Measurements from ENCODE around the gene ARIH2. TPM values are rescaled to one million over a fixed set of nuclear protein-coding genes. Genes with fewer than 3 reads are reported as not detected.

The ARIH2 gene
- total RNA-seq, 1 donor from 2014 or later: 157 TPM

- intact Hi-C loops (cut with micrococcal nuclease): no loop called here
- peak overlapping the region; percentile 96 for H3K4me3 Mint-ChIP-seq
- H3K27ac Mint-ChIP-seq: peak overlapping the region; percentile 69
- no peak for DNase-seq
- H3K9me3 Mint-ChIP-seq: no peaks in the 10 kb centered on the region
- H3K36me3 Mint-ChIP-seq (ENCODE audit: low read depth): peaks cover 27% of the 10 kb centered on the region
- no peaks in the 10 kb centered on the region for H3K27me3 Mint-ChIP-seq
- peaks cover 17% of the 10 kb centered on the region for H3K4me1 Mint-ChIP-seq
Measured at GRCh38 chr3:49017229-49017970, 98.8 kb downstream of the ARIH2 start.

GRCh38 chr3:49017971-49018706 lies 99.5 kb downstream of the ARIH2 start, which contains the start of gene DALRD3:
Gene DALRD3 (minus strand): TSS chr3:49018580. CDS start chr3:49018564, 16 bp downstream.
- H3K4me1 Mint-ChIP-seq: peaks cover 20% of the 10 kb centered on the region
- peaks cover 34% of the 10 kb centered on the region for H3K36me3 Mint-ChIP-seq (ENCODE audit: low read depth)
- no peaks in the 10 kb centered on the region for H3K9me3 Mint-ChIP-seq
- H3K27me3 Mint-ChIP-seq: no peaks in the 10 kb centered on the region
- peak within 1 kb of the TSS; percentile 96 for H3K4me3 Mint-ChIP-seq
- intact Hi-C loops (cut with micrococcal nuclease): loop anchor here (1.0 kb wide), 1 partner anchor 11 kb away; the partner anchor contains the start of gene WDR6
- H3K27ac Mint-ChIP-seq: peak within 1 kb of the TSS; percentile 89
- DNase-seq: peak; percentile 92

- intact Hi-C loops (cut with micrococcal nuclease): loop anchor here (1.0 kb wide), 1 partner anchor 11 kb away; the partner anchor contains the start of gene WDR6
Measured at GRCh38 chr3:49018707-49019006, 100.0 kb downstream of the ARIH2 start.

DNA sequence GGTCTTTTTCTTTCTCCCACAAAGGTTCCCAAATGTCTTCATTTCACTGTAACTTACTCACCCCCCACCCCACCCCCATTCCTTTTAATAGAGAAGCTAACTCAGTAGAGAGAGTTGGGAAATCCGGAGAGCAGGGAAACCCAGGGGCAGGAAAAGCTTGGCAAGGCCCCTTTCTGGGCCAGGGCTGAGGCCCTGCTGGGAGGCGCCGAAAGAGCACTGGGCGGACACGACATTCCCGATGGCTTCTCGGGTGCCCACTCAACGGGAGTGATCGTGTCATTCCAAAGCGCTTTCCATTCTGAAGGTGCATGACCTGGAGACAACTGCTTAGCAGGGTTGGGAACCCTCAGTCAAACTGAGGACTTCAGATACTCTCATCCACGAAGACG lies 101.3 kb downstream of the ARIH2 start:
- peak overlapping the region; percentile 96 for H3K4me3 Mint-ChIP-seq
- no peaks in the 10 kb centered on the region for H3K9me3 Mint-ChIP-seq
- no peak for DNase-seq
- peak overlapping the region; percentile 98 for H3K27ac Mint-ChIP-seq
- peaks cover 26% of the 10 kb centered on the region for H3K4me1 Mint-ChIP-seq
- intact Hi-C loops (cut with micrococcal nuclease): loop anchor here (10.0 kb wide), 1 partner anchor 835 kb away; the partner anchor contains the start of gene CDC25A
- H3K27me3 Mint-ChIP-seq: no peaks in the 10 kb centered on the region
- peaks cover 44% of the 10 kb centered on the region for H3K36me3 Mint-ChIP-seq (ENCODE audit: low read depth)

More at GRCh38 chr3:49018707-49019006, 100.0 kb downstream of the ARIH2 start:
- Mint-ChIP-seq H3K36me3 (ENCODE audit: low read depth) (peaks cover 39% of the 10 kb centered on the region), H3K4me3 (peak overlapping the region; percentile 96), H3K27ac (peak overlapping the region; percentile 89), H3K4me1 (peaks cover 23% of the 10 kb centered on the region), H3K9me3 (no peaks in the 10 kb centered on the region), H3K27me3 (no peaks in the 10 kb centered on the region)
- DNase-seq: no peak

GRCh38 chr3:49020330-49021212 lies 101.9 kb downstream of the ARIH2 start:
- peaks cover 44% of the 10 kb centered on the region for H3K36me3 Mint-ChIP-seq (ENCODE audit: low read depth)
- H3K4me1 Mint-ChIP-seq: peaks cover 30% of the 10 kb centered on the region
- no peaks in the 10 kb centered on the region for H3K9me3 Mint-ChIP-seq
- H3K27ac Mint-ChIP-seq: peak overlapping the region; percentile 98
- DNase-seq: peak; percentile 83
- no peaks in the 10 kb centered on the region for H3K27me3 Mint-ChIP-seq
- intact Hi-C loops (cut with micrococcal nuclease): loop anchor here (1.0 to 10.0 kb wide), 5 partner anchors 9 to 836 kb away; partner anchors contain the start of genes ARIH2, CDC25A, IMPDH2 and P4HTM
- peak overlapping the region; percentile 96 for H3K4me3 Mint-ChIP-seq

DNA sequence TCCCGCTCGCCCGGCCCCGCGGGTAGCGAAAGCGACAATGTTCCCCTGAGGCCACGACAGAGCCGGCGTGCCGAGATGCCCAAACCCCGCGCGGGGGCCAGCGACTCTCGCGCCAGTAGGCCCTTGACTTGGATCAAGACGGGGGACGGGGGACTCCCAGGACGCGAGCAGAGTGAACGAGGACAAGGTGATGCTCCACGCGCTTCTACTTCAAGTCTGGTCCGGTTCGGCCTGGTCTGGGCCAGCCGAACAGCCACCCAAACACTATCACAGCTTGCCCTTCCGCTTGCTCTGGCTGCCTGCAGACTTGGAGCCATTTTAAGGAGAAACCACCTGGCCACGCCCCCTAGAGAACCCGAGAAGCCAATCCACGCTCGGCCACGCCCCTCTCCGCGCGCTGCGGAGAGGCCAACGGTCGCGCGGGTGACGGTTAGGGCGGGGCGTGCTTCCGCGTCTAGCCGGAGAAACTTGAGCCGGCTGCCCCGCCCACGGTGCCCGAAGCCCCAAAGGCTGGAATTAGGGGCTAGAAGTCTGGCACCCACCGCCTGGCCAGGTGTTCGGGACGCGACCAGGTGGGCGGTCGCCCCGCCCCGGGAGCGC lies 102.7 kb downstream of the ARIH2 start:
- intact Hi-C loops (cut with micrococcal nuclease): loop anchor here (1.0 to 10.0 kb wide), 5 partner anchors 8 to 837 kb away; partner anchors contain the start of genes ARIH2, CDC25A, IMPDH2 and P4HTM
- Mint-ChIP-seq H3K27ac (peak overlapping the region; percentile 98), H3K4me3 (peak overlapping the region; percentile 96), H3K36me3 (ENCODE audit: low read depth) (peaks cover 44% of the 10 kb centered on the region), H3K4me1 (peaks cover 33% of the 10 kb centered on the region), H3K9me3 (no peaks in the 10 kb centered on the region), H3K27me3 (no peaks in the 10 kb centered on the region)
- DNase-seq: peak; percentile 100

DNA sequence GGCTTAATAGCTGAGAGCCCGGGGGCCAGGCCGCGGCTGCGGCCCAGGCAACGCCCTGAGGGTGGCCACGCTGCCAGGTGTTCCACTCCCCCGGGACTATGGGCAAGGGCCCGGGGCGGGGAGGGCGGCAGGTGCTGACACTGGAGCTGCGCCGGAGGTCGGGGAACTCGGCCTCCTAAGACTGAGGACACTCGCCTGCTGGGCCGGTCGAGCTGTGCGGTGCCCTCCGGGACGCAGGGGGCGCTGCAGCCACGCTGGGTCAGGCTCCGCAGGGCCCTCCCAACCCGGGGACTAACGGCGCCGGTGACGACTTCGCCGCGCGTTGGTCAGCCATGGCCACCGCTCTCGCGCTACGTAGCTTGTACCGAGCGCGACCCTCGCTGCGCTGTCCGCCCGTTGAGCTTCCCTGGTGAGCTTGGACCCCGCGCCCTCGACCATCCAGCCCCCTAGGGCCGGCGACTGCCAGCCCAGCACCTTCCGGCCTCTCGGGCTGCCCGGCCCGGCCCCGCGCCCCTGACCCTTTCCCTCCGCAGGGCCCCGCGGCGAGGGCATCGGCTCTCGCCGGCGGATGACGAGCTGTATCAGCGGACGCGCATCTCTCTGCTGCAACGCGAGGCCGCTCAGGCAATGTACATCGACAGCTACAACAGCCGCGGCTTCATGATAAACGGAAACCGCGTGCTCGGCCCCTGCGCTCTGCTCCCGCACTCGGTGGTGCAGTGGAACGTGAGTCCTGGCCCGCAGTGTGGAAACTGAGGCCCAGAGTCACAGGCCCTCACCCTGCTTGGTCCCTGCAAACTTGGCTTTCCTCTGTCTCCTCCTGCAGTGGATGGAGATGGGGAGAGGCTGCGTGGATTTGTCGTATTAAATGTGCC lies 103.4 kb downstream of the ARIH2 start, which contains the start of gene NDUFAF3:
Gene NDUFAF3, plus strand, starts transcription at position 309 of the 875 bp plus-strand sequence. Its CDS starts 24 bp downstream, at position 333.
- peaks cover 35% of the 10 kb centered on the region for H3K4me1 Mint-ChIP-seq
- H3K36me3 Mint-ChIP-seq (ENCODE audit: low read depth): peaks cover 47% of the 10 kb centered on the region

GRCh38 chr3:49022688-49023171 lies 104.1 kb downstream of the ARIH2 start:
- no peaks in the 10 kb centered on the region for H3K27me3 Mint-ChIP-seq
- H3K36me3 Mint-ChIP-seq (ENCODE audit: low read depth): peaks cover 52% of the 10 kb centered on the region
- no peaks in the 10 kb centered on the region for H3K9me3 Mint-ChIP-seq
- H3K27ac Mint-ChIP-seq: peak overlapping the region; percentile 98
- H3K4me3 Mint-ChIP-seq: peak overlapping the region; percentile 96
- peaks cover 34% of the 10 kb centered on the region for H3K4me1 Mint-ChIP-seq
- intact Hi-C loops (cut with micrococcal nuclease): loop anchor here (10.0 kb wide), 1 partner anchor 838 kb away; the partner anchor contains the start of gene CDC25A
- peak; percentile 70 for DNase-seq

More for the DNA sequence above, 103.4 kb downstream of the ARIH2 start, which contains the start of gene NDUFAF3:
- intact Hi-C loops (cut with micrococcal nuclease): loop anchor here (1.0 to 10.0 kb wide), 5 partner anchors 7 to 837 kb away; partner anchors contain the start of genes ARIH2, CDC25A, IMPDH2 and P4HTM
- DNase-seq: peak; percentile 98
- Mint-ChIP-seq H3K27me3 (no peaks in the 10 kb centered on the region), H3K27ac (peak within 1 kb of the TSS; percentile 98), H3K9me3 (no peaks in the 10 kb centered on the region), H3K4me3 (peak within 1 kb of the TSS; percentile 96)

- Mint-ChIP-seq H3K9me3 (no peaks in the 10 kb centered on the region), H3K4me1 (peaks cover 40% of the 10 kb centered on the region), H3K27ac (peak overlapping the region; percentile 56), H3K36me3 (ENCODE audit: low read depth) (peaks cover 61% of the 10 kb centered on the region), H3K27me3 (no peaks in the 10 kb centered on the region), H3K4me3 (peak overlapping the region; percentile 96)
- intact Hi-C loops (cut with micrococcal nuclease): loop anchor here (10.0 kb wide), 1 partner anchor 839 kb away; the partner anchor contains the start of gene CDC25A
- no peak for DNase-seq
Measured at GRCh38 chr3:49023775-49024174, 105.1 kb downstream of the ARIH2 start.

DNA sequence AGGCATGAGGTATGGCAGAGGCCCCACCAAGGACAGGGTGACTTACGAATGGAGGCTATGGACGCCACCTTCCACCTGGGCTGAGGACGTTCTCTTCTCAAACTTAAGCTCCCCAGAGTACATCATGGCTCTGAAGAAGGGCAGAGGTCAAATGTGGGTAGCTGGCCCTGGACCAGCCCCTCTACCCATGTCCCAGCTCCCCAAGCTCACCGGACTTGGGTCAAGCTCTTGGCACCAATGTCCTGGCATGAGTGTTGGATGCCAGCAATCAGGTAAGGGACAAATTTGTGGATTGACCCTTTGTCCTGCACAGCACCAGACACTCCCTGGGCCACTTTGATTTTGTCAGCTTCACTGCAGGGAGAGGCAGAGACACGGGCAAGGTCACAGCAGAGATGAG lies 105.8 kb downstream of the ARIH2 start:
- Mint-ChIP-seq H3K27ac (peak overlapping the region; percentile 47), H3K4me1 (peaks cover 43% of the 10 kb centered on the region), H3K27me3 (no peaks in the 10 kb centered on the region), H3K9me3 (no peaks in the 10 kb centered on the region), H3K36me3 (ENCODE audit: low read depth) (peaks cover 67% of the 10 kb centered on the region), H3K4me3 (no peak overlapping the region)
- no peak for DNase-seq
- intact Hi-C loops (cut with micrococcal nuclease): loop anchor here (10.0 kb wide), 1 partner anchor 840 kb away; the partner anchor contains the start of gene CDC25A

DNA sequence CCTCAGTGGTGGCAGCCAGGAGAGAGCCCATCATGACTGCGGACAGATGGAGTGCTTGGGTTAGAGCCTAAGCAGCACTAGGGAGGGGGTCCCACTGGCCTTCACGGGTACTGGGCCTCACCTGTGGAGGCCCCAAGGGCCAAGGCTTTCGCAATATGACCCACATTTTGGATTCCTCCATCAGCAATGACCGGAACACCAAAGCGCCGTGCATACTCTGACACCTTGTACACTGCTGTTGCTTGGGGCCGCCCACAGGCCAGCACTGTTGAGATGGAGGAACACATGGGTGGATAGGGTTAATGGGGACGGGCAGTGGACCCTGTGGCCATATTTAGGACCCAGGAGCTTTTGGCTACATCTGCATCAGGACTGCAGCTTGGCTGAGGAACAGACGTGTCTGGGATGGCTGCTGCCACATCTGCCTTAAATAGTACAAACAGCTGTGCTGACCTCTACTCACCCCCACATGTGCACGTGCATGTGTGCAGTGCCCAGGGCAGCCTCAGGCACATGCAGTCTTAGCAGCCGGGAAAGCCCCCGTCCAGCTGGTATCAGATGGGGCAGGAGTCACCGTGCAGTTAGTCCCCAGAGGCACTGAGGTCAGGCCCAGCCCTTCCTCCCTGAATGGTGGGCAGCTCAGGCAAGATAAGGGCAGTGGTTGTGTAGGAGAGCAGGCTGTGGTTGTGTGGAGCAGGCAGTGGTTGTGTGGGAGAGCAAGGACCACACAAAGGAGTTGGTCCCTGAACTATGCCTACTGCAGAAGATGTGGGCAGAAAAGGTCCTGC lies 106.6 kb downstream of the ARIH2 start:
- no peak overlapping the region for H3K4me3 Mint-ChIP-seq
- peak overlapping the region; percentile 62 for H3K27ac Mint-ChIP-seq
- H3K4me1 Mint-ChIP-seq: peaks cover 45% of the 10 kb centered on the region
- intact Hi-C loops (cut with micrococcal nuclease): loop anchor here (10.0 kb wide), 1 partner anchor 840 kb away; the partner anchor contains the start of gene CDC25A
- no peak for DNase-seq
- H3K9me3 Mint-ChIP-seq: no peaks in the 10 kb centered on the region
- peaks cover 72% of the 10 kb centered on the region for H3K36me3 Mint-ChIP-seq (ENCODE audit: low read depth)
- H3K27me3 Mint-ChIP-seq: no peaks in the 10 kb centered on the region
